Panc1 (cell line): ENCODE measurements around the gene APBB1IP. TPM values are rescaled to one million over a fixed set of nuclear protein-coding genes. Genes with fewer than 3 reads are reported as not detected.

Experiments used
- ATAC-seq: fragments of 200-7000 bp; cut with Tn5 transposase; 2 replicates; pipeline ENCODE4 v1.9.1; 2020; ENCODE audit warnings: mild to moderate bottlenecking, moderate library complexity
- BruUV-seq: library from RNA; stranded (reverse); fragments of 400-500 nt; replicated peaks from 2 replicates; lab custom pipeline; 2021; lab: Mats Ljungman, UMichigan
- CTCF ChIA-PET: fragments of 300-600 bp; sonication (Branson Sonifier 250); formaldehyde crosslinking; loops from one replicate; lab custom pipeline; 2022; ENCODE audit warnings: antibody characterized with exemption; lab: Charles Lee
- POLR2A ChIA-PET: fragments of 300-600 bp; sonication (Branson Sonifier 250); formaldehyde crosslinking; loops from one replicate; lab custom pipeline; 2022; ENCODE audit warnings: antibody characterized with exemption; lab: Charles Lee
- DNase-seq: peaks from one replicate; pipeline ENCODE4 v3.0.0-alpha.2; 2010; ENCODE audit warnings: low read depth, low spot score
- H3K27ac ChIP-seq: 2 replicates; pipeline ENCODE4 v1.5.1; 2011; ENCODE audit warnings: mild to moderate bottlenecking, low read length, inconsistent platforms
- H3K27me3 ChIP-seq: fragments of 200-500 bp; sonication (Bioruptor generic); 2 replicates; pipeline ENCODE4 v1.6.0; 2014; ENCODE audit warnings: low read length, inconsistent platforms; ENCODE audit not compliant: control insufficient read depth, insufficient read depth
- H3K36me3 ChIP-seq: fragments of 200-500 bp; sonication (Bioruptor generic); 2 replicates; pipeline ENCODE4 v1.5.1; 2014; ENCODE audit warnings: inconsistent platforms, mild to moderate bottlenecking, low read length, moderate library complexity; ENCODE audit not compliant: control insufficient read depth, insufficient read depth
- H3K4me1 ChIP-seq: 2 replicates; pipeline ENCODE4 v1.5.1; 2011; ENCODE audit warnings: inconsistent platforms, mild to moderate bottlenecking, low read length, moderate library complexity; ENCODE audit not compliant: control insufficient read depth, insufficient read depth
- H3K4me3 ChIP-seq, 2 experiments: 2 replicates each; pipeline ENCODE4 v1.5.1; 2011 to 2012; ENCODE audit warnings: low read depth in 2 of 2, low read length in 2 of 2, mild to moderate bottlenecking in 2 of 2, inconsistent platforms in 1 of 2, moderate library complexity in 1 of 2
- H3K9me3 ChIP-seq: fragments of 200-500 bp; sonication (Bioruptor generic); 2 replicates; pipeline ENCODE4 v1.5.1; 2014; ENCODE audit warnings: low read depth, mild to moderate bottlenecking, inconsistent platforms, low read length, moderate library complexity; ENCODE audit not compliant: control insufficient read depth, insufficient read depth
- POLR2AphosphoS5 ChIP-seq: IDR thresholded peaks from 2 replicates; pipeline ENCODE4 v1.6.1; 2012; ENCODE audit warnings: mild to moderate bottlenecking, low read depth, low read length, moderate library complexity
- SIN3A ChIP-seq: IDR thresholded peaks from 2 replicates; pipeline ENCODE4 v1.6.1; 2012; ENCODE audit warnings: low read depth, mild to moderate bottlenecking, low read length, moderate library complexity, borderline replicate concordance; ENCODE audit not compliant: insufficient read depth
- TCF7L2 ChIP-seq: IDR thresholded peaks from 2 replicates; pipeline ENCODE4 v1.6.1; 2011; ENCODE audit warnings: mild to moderate bottlenecking, low read depth, low read length, inconsistent platforms
- in situ Hi-C: cut with HindIII; loops from 2 replicates; pipeline ENCODE4 v1.10.0; 2016; ENCODE audit warnings: low sequenced_read_pairs, low pct_unique_long_range_greater_than_20kb
- intact Hi-C: fragments of 100-400 bp; cut with micrococcal nuclease; formaldehyde crosslinking; loops from one replicate; pipeline ENCODE4 v1.10.0; 2022; ENCODE audit not compliant: unreplicated experiment
- total RNA-seq: library from RNA; stranded (reverse); gene quantifications from one replicate; pipeline ENCODE4 v1.2.1, GENCODE V29; 2021; ENCODE audit not compliant: unreplicated experiment
- TF ChIP-seq, protein P1 (sequence below): fragments of 450-650 bp; IDR thresholded peaks from 2 replicates; pipeline ENCODE4 v1.5.1; 2017; ENCODE audit warnings: mild to moderate bottlenecking
- TF ChIP-seq, protein P2 (sequence below), 2 experiments: IDR thresholded peaks; 2 replicates each; pipeline ENCODE4 v1.6.1; 2011 to 2012; ENCODE audit warnings: low read depth in 2 of 2, control low read depth in 1 of 2, low read length in 1 of 2, mild to moderate bottlenecking in 1 of 2, moderate library complexity in 1 of 2; ENCODE audit not compliant: insufficient read depth in 1 of 2

Gene APBB1IP
- total RNA-seq, 1 experiment from 2014 or later = 0.21 TPM

DNA sequence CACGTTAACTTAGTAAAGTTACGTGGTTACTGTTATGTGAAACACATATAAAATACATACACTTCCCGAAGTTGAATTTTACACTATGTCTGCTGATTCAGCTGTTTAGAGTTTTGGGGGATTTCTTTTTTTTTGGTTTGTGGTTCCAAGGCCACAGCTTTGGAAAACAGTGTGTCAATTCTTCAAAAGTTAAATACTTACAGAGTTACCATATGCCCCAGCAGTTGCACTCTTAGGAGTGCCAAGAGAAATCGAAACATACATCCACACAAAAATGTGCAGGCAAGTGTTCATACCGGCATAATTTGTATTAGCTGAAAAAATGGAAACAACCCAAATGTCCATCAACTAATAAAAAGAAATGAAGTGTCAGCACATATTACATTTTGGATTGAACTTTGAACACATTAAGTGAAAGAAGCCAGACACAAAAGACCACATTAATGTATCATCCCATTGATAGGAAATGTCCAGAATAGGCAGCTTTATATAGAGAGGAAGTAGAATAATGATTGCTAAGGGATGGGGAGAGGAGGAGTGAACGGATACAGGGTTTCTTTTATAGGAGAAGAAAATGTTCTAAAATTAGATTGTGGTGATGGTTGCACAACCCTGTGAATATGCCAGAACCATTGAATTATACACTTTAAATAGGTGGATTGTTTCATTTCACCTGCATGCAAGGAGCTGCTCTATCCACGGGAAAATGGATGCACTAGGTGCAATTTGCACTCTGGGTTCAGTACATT, 17.6 kb downstream of the APBB1IP start:
- H3K27ac ChIP-seq = no peak overlapping the region
- ATAC-seq (no peak), DNase-seq (no peak)
- intact Hi-C loops = no loop called here
- no peaks in the 10 kb centered on the region for H3K36me3 ChIP-seq
- H3K4me1 ChIP-seq = no peaks in the 10 kb centered on the region
- no TSS peak for BruUV-seq
- TF ChIP-seq POLR2AphosphoS5 (no peak), TCF7L2 (no peak), SIN3A (no peak)
- TF ChIP-seq, protein P1, sequence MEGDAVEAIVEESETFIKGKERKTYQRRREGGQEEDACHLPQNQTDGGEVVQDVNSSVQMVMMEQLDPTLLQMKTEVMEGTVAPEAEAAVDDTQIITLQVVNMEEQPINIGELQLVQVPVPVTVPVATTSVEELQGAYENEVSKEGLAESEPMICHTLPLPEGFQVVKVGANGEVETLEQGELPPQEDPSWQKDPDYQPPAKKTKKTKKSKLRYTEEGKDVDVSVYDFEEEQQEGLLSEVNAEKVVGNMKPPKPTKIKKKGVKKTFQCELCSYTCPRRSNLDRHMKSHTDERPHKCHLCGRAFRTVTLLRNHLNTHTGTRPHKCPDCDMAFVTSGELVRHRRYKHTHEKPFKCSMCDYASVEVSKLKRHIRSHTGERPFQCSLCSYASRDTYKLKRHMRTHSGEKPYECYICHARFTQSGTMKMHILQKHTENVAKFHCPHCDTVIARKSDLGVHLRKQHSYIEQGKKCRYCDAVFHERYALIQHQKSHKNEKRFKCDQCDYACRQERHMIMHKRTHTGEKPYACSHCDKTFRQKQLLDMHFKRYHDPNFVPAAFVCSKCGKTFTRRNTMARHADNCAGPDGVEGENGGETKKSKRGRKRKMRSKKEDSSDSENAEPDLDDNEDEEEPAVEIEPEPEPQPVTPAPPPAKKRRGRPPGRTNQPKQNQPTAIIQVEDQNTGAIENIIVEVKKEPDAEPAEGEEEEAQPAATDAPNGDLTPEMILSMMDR = no peak
- TF ChIP-seq, protein P2, sequence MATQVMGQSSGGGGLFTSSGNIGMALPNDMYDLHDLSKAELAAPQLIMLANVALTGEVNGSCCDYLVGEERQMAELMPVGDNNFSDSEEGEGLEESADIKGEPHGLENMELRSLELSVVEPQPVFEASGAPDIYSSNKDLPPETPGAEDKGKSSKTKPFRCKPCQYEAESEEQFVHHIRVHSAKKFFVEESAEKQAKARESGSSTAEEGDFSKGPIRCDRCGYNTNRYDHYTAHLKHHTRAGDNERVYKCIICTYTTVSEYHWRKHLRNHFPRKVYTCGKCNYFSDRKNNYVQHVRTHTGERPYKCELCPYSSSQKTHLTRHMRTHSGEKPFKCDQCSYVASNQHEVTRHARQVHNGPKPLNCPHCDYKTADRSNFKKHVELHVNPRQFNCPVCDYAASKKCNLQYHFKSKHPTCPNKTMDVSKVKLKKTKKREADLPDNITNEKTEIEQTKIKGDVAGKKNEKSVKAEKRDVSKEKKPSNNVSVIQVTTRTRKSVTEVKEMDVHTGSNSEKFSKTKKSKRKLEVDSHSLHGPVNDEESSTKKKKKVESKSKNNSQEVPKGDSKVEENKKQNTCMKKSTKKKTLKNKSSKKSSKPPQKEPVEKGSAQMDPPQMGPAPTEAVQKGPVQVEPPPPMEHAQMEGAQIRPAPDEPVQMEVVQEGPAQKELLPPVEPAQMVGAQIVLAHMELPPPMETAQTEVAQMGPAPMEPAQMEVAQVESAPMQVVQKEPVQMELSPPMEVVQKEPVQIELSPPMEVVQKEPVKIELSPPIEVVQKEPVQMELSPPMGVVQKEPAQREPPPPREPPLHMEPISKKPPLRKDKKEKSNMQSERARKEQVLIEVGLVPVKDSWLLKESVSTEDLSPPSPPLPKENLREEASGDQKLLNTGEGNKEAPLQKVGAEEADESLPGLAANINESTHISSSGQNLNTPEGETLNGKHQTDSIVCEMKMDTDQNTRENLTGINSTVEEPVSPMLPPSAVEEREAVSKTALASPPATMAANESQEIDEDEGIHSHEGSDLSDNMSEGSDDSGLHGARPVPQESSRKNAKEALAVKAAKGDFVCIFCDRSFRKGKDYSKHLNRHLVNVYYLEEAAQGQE (IDR thresholded peaks at IDR 0.05; ENCODE audit: insufficient read depth in 1 of 2, low read depth in 2 of 2, low read length in 1 of 2) = no peak
- H3K27me3 ChIP-seq = no peaks in the 10 kb centered on the region
- in situ Hi-C loops = no loop called here
- H3K4me3 ChIP-seq = no peak overlapping the region
- POLR2A ChIA-PET = interaction anchor here (0.7 kb wide), 1 partner anchor 699 kb away, joined by 3 read pairs; no protein-coding TSS in a partner anchor
- no peaks in the 10 kb centered on the region for H3K9me3 ChIP-seq
- CTCF ChIA-PET = no interaction called here

DNA sequence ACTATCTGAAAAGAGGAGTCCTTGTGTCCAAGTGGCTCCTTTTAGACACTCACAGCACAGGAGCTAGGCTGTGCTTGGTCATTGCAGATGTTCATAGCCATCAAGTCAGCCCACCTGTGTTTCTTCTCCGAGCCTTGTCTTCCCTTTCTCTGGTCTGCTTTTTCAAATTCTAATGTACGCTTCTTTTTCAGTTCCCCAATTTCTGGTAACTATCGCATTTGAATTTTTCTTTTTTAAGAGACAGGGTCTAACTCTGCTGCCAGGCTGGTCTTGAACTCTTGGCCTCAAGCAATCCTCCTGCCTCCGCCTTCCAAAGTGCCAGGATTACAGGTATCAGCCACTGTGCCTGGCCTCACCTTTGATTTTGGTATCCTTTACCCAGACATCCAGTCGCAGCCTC, 18.9 kb downstream of the APBB1IP start:
- ATAC-seq (no peak), DNase-seq (no peak)
- H3K4me3 ChIP-seq = no peak overlapping the region
- TF ChIP-seq, protein P2 (IDR thresholded peaks at IDR 0.05; ENCODE audit: insufficient read depth in 1 of 2, low read depth in 2 of 2, low read length in 1 of 2) = no peak
- TF ChIP-seq SIN3A = no peak
- H3K9me3 ChIP-seq = no peaks in the 10 kb centered on the region
- intact Hi-C loops (no loop called here), in situ Hi-C loops (no loop called here)
- H3K36me3 ChIP-seq = no peaks in the 10 kb centered on the region
- H3K27ac ChIP-seq = no peak overlapping the region
- POLR2A ChIA-PET = no interaction called here
- CTCF ChIA-PET = no interaction called here
- H3K4me1 ChIP-seq = no peaks in the 10 kb centered on the region
- no peaks in the 10 kb centered on the region for H3K27me3 ChIP-seq
- no TSS peak for BruUV-seq
